Prostate gland (tissue), 2 donors: ENCODE data around the gene CLASRP.
"Not testable (repeated sequence)": the region's sequence is repeated elsewhere in the genome, so short reads cannot be mapped to it uniquely, and the experiment has no call there.

ENCODE experiments used
- POLR2A ChIP-seq: fragments of 450-650 bp; IDR thresholded peaks from one replicate; pipeline ENCODE4 v1.6.1; 2016; ENCODE audit warnings: antibody characterized with exemption, mild to moderate bottlenecking
- POLR2AphosphoS5 ChIP-seq: sonication (generic); formaldehyde crosslinking; IDR thresholded peaks from one replicate; pipeline ENCODE4 v1.6.1; 2017; ENCODE audit warnings: antibody characterized with exemption
- TF ChIP-seq, protein P1 (sequence below), 4 experiments: fragments of 200-600 bp in 2 of 4; fragments of 450-650 bp in 2 of 4; sonication (generic) in 2 of 4; IDR thresholded peaks; 1 replicate in 3 of 4; 2 replicates in 1 of 4; pipeline ENCODE4 v1.5.1; 2016 to 2019; ENCODE audit warnings: antibody characterized with exemption in 4 of 4, mild to moderate bottlenecking in 2 of 4, moderate library complexity in 2 of 4

DNA sequence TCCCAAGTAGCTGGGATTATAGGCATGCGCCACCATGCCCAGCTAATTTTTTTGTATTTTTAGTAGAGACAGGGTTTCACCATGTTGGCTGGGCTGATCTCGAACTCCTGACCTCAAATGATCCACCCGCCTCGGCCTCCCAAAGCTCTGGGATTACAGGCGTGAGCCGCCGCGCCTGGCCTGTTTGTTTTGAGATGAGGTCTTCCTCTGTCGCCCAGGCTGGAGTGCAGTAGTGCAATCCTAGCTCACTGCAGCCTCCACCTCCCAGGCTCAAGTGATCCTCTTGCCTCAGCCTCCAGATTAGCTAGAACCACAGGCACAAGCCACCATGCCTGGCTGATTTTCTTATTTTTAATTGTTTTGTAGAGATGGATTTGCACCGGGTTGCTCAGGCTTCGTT, 67.5 kb downstream of the CLASRP start:
- TF ChIP-seq, protein P1, sequence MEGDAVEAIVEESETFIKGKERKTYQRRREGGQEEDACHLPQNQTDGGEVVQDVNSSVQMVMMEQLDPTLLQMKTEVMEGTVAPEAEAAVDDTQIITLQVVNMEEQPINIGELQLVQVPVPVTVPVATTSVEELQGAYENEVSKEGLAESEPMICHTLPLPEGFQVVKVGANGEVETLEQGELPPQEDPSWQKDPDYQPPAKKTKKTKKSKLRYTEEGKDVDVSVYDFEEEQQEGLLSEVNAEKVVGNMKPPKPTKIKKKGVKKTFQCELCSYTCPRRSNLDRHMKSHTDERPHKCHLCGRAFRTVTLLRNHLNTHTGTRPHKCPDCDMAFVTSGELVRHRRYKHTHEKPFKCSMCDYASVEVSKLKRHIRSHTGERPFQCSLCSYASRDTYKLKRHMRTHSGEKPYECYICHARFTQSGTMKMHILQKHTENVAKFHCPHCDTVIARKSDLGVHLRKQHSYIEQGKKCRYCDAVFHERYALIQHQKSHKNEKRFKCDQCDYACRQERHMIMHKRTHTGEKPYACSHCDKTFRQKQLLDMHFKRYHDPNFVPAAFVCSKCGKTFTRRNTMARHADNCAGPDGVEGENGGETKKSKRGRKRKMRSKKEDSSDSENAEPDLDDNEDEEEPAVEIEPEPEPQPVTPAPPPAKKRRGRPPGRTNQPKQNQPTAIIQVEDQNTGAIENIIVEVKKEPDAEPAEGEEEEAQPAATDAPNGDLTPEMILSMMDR (IDR thresholded peaks at IDR 0.05) = not testable (repeated sequence)
- TF ChIP-seq POLR2A, POLR2AphosphoS5: not testable (repeated sequence)
